Measurements from ENCODE around the gene LILRB2. TPM values are rescaled to one million over a fixed set of nuclear protein-coding genes. Genes with fewer than 3 reads are reported as not detected.

Gene LILRB2
- total RNA-seq, 1 donor from 2014 or later = not detected

- DNase-seq (ENCODE audit: low read depth) = no peak
- H3K4me3 ChIP-seq (ENCODE audit: low read depth, low read length) = no peak overlapping the region
- no peak for TF ChIP-seq CTCF (conservative IDR thresholded peaks at IDR 0.05; ENCODE audit: low read depth, low read length)
Measured at GRCh38 chr19:54319892-54320670, 39.2 kb upstream of the LILRB2 start.

DNA sequence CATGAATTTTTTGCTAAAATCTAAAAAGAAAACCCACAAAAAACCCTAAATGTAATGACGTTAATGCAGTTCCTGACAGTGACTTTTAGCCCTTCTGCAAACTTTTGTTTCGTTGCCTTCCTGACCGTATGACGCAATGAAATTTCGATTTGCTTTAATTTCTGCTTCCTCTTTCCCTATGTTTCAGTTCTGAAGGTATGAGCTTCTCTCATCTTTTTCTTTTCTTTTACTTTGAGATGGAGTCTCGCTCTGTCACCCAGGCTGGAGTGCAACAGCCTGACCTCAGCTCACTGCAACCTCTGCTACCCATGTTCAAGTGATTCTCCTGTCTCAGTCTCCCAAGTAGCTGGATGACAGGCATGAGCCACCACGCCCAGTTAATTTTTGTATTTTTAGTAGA, 38.1 kb upstream of the LILRB2 start:
- H3K4me3 ChIP-seq (ENCODE audit: low read depth, low read length) = no peak overlapping the region
- DNase-seq (ENCODE audit: low read depth) = no peak
- TF ChIP-seq CTCF (conservative IDR thresholded peaks at IDR 0.05; ENCODE audit: low read depth, low read length) = no peak

DNA sequence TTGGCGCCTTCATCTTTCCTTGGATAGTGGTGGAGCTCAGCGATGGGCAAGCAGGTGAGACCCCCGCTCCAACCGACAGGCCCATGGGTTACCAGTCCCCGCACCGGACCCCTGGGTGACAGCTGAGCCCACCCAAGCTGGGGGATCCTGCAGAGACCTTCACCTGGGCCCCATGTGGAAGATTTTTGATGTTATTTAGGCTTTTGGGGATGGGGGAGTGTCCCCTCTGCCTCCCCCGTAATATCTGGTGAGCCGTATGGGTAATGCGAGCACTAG, 37.0 kb upstream of the LILRB2 start:
- TF ChIP-seq CTCF (conservative IDR thresholded peaks at IDR 0.05; ENCODE audit: low read depth, low read length) = no peak
- no peak overlapping the region for H3K4me3 ChIP-seq (ENCODE audit: low read depth, low read length)
- no peak for DNase-seq (ENCODE audit: low read depth)

- H3K4me3 ChIP-seq (ENCODE audit: low read depth, low read length) = no peak overlapping the region
- no peak for DNase-seq (ENCODE audit: low read depth)
- no peak for TF ChIP-seq CTCF (conservative IDR thresholded peaks at IDR 0.05; ENCODE audit: low read depth, low read length)
Measured at GRCh38 chr19:54317108-54317964, 36.4 kb upstream of the LILRB2 start.

- no peak for DNase-seq (ENCODE audit: low read depth)
- H3K4me3 ChIP-seq (ENCODE audit: low read depth, low read length) = no peak overlapping the region
Measured at GRCh38 chr19:54316746-54317107, 35.8 kb upstream of the LILRB2 start.

GRCh38 chr19:54315956-54316355, 35.0 kb upstream of the LILRB2 start:
- no peak for TF ChIP-seq CTCF (conservative IDR thresholded peaks at IDR 0.05; ENCODE audit: low read depth, low read length)
- no peak for DNase-seq (ENCODE audit: low read depth)
- no peak overlapping the region for H3K4me3 ChIP-seq (ENCODE audit: low read depth, low read length)

More at GRCh38 chr19:54316746-54317107, 35.8 kb upstream of the LILRB2 start:
- no peak for TF ChIP-seq CTCF (conservative IDR thresholded peaks at IDR 0.05; ENCODE audit: low read depth, low read length)
